RPMI8226 (cell line): Measurements from ENCODE around the gene APBB2.

Source experiments
- DNase-seq: peaks from one replicate; pipeline ENCODE4 v3.0.0-alpha.2; 2015

APBB2 gene

DNA sequence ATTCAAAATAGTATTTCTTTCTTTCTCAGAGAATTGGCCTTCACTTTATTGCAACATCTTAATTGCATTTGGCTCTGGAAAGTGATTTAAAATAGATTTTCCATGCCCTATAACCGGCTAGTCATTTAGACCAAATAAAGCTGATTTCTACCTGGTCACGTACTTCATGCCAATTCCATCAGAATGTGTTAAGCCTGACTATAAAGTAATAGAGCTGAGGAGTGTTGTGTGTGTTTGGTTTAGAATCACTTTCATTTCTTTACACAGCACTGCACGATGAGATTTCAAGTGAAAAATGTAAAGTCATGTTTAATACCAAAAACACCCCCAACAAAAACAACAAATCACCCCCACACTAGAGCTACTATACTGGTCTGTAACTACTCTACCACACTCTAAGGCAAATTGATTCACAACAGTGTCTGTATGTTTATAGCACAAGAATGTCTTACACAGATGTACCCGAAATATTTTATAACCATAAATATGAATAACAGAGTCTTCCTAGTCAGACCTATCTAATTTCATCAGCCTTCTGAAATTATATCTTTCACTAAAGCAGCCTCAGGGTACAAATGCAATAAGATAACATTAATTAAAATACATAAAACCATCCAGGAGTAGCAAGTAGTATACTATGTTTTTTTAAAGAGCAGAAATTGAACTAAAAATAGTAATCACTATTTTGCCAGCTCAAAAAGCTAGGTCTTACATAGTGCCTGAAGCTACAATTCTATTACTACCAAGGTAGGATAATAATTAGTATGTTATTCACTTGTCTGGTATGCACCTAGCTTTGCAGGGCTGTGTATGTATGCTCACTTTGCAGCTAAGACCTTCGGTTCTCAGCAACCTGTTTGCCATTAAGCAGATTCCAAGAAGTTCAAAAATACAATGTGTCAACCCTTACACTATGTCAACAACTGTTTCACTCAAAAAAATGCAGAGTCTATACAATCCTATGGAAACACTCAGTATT, 28.4 kb downstream of the APBB2 start:
- DNase-seq, result no peak

DNA sequence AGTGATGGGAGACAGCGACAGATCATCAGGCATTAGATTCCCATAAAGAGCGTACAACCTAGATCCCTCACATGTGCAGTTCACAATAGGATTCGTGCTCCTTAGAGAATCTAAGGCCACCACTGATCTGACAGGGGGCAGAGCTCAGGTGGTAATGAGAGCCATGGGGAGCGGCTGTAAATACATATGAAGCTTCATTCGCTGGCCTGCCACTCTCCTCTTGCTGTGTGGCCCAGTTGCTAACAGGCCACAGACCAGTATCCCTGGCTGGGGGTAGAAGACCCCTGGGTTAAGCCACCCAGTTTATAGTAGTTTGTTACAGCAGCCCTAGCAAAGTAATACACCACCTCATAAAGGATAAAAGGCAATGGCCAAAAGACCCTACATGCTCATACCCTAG, 30.3 kb downstream of the APBB2 start:
- DNase-seq, result no peak

DNA sequence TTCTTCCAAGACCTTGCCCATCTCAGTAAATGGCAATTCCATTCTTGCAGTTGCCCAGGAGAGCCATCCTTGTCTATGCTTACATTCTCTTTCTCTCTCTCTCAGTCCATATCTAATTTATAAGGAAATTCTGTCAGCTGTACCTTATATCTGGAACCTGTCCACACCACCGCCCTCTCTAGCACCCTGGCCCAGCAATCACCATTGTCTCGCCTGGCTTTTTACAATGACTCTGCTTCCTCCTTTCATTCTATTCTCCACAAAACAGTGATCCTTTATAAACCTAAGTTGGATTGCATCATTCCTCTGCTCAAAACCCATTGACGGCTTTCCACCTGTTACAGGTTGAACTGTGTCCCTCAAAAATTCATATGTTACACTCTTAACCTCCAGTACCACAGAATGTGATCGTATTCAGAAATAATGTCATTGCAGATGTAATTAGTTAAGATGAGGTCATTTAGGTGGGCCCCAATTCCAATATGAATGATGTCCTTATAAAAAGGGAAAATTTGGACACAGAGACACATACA, 31.3 kb downstream of the APBB2 start:
- DNase-seq, result no peak

DNA sequence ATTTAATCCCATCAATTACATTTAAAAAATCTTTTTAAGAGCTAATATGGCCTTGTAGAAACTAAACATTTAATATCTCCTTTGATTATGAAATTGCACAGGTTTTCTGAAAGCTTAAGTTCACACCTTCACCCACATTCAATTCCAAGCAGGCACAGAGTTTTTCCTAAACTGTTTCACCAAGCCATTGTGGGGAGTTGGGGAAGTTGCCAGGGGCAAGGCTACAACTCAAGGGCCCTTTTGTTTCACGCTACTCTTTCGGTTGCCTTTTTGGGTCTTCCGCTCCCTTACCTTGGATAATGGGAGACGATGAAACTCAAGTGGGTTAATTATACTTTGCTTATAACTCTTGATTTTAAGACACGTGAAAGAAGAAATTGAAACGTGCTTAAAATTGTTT, 33.3 kb downstream of the APBB2 start:
- no peak for DNase-seq

DNA sequence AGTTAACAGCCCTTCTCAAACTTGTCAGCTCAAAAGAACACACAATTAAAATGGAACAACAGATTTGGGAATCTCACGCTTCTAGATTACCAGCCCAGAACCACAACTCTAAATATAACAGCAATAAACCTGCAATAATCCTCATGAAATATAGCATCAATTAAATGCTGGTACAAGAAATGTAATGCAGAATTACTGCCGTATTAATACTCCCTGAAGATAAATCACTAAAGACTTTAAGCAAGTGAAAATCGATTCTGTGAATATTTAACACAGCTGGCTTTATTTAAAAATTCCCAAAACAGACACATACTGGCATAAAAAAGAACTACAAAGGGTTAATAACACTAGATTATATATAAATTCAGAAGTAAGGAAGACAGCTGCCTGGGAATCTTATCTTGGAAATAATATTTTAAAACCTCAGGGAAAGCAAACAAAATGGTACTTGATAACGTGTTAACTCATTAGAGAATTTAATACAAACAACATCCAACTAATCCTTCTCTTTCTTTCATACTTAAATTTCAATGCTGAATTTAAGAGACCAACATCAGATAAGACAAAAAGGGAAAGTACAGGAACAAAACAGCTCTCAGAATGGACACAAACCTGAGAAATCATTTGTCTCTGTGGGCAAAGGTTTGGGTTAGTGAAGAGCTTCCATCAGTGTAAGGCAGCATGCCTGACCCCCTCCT, 34.7 kb downstream of the APBB2 start:
- no peak for DNase-seq

DNA sequence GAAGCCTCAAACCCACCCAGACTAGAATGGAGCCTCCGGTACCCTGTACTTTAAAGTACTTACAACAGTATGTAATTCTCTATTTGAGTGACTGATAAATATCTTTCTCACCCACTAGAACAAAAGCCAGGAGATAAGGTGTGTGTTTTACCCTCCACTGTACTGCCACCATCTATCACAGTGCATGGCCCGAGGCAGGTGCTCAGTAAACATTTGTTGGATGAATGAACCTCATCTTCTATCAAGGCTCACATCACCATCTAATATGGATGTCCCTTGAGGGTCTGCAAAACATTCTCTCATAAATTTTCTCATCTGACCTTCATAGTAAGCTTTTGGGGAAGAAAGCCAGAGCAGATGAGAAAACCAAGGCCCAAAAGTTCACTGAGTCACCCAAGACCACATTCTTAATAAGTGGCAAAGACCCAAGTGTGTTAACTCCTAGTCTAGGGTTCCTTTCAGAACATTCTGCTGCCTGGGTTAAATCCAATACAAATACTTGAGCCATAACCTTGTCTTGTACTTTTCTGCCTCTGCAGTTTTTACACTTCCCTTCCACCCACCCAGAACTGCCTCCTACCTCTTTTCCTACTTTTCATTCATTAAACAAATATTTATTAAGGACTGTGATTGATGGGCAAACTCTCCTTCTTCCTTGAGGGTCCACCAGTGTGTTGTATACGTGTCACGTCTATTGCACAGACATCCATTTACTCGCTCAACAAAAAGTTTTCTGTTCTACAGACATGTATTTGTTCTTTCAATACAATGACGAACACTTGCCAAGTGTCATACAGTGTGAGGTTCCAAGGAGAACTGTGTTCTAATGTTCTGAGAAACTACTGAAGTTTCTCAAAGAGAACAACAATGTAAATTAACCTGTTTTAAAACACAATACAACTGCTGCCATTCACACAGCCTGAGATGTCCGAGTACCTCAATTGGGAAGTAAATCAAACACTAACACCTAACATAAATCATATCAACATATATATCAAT, 35.7 kb downstream of the APBB2 start:
- DNase-seq, result peak; percentile 35

DNA sequence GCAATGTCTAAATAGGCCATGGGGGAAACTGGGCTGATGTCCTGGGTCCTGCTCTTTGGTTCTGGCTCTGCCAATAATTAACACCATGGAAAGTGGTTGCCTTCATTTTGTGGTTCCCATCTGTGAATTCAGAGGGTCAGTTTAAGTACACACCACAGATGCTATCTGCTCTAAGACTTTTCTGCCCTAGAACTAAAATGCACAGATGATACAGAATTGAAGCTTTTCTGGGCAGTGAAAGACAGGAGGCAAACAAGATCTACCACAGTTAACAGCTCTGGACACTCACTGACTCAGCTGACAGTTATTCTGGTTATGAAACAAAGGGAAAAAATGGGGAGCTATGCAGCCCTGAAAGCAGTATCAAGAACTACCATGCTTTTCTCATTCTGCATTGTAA, 37.3 kb downstream of the APBB2 start:
- DNase-seq, result peak; percentile 36

DNA sequence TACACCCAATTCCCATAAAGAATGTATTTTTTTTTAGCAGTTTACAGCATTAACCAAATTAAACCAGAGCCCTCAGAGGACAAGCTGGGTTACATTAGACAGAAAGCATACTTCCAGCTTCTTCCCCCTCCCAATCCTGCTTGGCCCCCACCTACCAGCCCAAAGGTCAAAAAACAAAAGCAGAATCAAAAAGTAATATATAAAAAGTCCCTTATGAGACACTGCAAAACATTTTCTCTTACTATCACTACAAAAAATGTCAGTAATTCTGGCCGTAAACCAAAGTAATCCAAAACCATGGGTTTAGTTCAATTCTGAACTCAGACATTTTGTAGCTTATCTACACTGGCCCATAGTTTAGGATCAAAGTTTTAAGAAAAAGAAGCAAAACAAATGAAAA, 38.0 kb downstream of the APBB2 start:
- no peak for DNase-seq

DNA sequence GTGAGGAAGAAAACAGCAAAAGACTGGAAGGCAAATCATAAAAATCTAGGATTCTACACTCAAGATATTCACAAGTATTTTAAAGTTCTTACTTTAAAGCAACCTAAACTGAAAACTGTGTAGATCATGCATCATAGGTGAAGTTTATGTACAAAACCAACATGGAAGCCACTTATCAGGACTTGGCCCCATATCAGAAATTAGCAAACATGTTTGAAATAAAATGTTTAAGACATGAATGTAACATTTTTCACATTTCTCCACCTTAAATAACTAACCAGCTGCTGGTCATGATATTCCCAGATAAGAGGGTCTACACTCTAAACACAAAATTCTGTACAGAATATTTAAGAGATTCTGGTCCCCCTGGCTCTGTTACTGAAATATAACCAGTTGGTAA, 38.5 kb downstream of the APBB2 start:
- no peak for DNase-seq

DNA sequence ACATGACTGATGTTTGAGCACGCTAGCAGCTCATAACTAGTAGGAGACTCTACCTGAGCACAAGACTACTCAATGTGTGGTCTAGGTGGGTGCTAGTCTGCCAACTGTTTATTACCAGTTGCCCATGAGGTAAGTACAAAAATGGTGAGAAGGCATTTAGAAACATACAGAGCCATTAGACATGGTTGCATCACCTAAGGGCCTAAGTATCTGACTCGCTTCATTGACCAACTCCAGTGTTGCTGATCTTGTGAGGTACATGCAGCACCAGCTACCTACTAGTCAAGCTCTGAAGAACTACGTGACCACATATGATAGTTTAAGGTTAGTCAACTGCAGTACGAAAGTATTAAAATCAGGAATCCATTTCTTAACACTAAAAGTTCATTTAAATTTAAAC, 39.9 kb downstream of the APBB2 start:
- DNase-seq, result no peak

DNA sequence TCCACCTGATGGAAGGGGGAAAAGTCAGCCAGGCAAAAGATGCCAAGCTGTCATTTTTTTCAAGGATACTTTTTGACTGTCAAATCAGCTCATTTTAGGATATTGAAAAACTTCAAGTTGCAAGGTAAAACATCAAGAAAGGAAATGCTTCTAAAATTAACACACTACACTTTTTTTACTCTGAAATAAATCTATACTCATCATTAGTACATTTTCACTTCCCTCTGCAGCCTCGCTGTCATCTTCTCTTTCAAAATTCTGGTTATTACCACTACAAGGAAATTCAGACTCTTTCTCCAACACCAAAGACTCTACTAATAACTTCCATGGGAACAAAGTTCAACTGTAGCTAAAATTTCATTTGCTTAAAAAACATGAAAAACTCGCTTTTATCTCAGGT, 41.6 kb downstream of the APBB2 start:
- DNase-seq, result peak; percentile 47

DNA sequence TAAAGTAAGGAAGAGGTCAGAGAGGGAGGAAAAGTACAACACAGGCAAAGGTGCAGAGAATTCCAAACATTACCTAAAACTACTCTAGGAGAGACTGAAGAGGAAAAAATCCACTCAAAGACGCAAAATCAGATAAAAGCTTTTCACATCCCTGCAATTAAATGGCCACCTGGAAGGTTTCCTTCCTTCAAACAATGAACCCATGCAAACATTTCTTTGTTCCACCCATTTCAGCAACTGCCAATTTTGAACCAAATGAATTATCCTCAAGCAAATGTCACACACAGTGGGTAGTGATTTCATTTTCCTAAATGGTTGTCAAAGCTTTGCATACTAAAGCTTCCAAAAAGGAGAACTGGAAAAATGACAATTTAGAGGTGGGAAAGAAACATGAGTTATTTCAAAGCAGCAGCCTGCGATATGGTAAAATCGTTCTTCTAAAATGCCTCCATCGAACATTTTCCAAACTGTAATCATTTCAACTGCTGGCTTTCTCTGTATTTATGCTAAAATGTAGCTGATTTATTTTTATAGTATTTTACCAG, 45.0 kb downstream of the APBB2 start:
- no peak for DNase-seq

DNA sequence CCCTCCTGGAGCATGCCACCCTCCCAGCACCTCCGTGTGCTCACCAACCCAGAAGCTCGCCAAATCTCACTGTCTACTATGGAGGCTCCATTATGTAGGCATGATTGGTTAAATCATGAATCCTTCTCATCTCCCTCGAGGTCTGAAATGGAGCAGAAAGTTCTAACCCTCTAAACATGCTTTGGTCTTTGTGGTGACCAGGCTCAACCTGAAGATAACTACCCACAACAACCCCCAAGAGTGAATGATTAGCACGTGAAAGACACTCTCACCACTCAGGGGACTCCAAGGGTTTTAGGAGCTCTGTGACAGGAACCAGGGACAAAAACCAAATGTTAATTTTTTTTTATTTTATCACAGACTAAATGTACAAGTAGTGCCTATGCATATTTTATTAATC, 47.2 kb downstream of the APBB2 start:
- DNase-seq, result no peak

DNA sequence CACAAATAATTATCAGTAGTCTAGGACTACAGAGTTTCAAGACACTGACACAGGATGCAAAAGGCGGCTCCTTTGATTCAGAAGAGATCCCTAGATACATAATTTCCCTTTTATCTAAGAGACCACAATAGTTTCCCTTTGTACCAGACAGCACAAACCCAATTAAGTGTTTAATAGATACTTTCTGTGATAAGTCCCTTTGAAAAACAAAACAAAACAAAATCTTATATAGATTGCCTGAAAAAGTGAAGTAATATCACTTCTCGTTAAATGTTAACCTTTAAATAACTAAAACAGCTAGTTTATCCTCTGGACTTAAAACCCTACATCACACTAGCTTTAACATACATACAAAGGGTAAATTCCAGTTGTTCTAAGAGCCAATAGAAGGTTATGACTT, 49.9 kb downstream of the APBB2 start:
- no peak for DNase-seq

DNA sequence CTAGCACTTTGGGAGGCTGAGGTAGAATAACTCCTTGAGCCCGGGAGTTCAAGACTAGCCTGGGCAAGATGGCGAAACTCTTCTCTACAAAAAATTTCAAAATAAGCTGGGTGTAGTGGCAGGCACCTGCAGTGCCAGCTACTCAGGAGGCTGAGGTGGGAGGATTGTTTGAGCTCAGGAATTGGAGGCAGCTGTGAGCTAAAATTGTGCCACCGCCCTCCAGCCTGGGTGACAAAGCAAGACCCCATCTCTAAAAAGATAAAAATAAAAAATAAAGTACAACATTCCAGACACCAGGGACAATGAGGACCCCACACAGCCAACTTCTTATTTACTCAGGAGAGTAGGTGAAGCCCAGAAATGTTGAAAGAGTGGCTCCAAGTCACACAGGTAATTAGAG, 53.0 kb downstream of the APBB2 start:
- DNase-seq, result no peak

DNA sequence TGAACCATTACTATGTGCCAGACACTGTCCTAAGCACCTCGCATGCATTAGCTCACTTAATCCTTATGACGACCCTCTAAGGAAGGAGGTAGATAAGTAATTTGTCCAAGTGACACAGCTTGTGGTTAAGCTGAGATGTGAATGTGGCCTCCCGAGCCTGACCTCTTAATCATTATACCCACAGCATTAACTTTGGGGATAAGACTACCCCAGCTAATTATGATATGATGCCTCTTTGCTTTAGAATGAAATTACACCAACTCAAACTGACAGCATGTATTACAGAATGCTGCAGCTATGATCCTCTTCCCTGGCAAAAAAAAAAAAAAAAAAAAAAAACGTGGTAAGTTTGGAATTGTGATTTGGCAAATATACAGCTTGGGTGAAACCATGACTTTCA, 53.5 kb downstream of the APBB2 start:
- no peak for DNase-seq

DNA sequence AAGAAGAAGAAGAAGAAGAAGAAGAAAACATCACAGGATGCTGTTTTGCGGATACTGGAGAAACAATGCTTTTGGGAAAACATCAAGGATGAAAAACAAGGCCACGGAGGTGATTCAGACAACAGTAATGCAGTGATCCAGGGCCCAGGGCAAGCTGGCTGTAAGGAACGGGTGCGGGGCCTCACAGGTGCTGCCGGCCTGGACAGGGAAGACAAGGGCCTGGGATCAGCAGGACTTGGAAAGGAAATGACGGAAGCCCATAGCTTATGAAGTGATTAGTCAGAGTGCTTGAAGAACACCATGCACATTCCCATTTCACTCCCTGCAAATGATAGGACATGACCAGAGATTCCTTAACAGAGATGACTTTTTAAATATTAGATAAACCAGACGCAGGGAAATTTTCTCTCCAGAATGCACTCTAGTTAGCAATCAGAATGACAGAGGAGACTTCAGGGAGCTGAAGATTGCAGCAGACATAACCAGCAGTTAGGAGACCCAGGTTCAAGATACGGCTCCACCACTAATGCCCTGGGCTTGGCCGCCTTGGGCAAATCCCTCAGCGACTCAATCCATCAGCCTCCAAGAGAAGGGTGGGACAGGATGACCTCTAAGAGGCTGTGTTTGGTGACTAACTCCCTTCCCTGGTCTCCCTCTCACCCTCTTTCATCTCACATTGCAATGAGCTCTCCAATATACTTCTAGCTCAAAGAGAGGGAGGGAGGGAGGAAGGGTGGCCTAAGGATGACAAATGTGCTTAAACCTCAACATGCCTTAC, 54.1 kb downstream of the APBB2 start:
- DNase-seq, result no peak

DNA sequence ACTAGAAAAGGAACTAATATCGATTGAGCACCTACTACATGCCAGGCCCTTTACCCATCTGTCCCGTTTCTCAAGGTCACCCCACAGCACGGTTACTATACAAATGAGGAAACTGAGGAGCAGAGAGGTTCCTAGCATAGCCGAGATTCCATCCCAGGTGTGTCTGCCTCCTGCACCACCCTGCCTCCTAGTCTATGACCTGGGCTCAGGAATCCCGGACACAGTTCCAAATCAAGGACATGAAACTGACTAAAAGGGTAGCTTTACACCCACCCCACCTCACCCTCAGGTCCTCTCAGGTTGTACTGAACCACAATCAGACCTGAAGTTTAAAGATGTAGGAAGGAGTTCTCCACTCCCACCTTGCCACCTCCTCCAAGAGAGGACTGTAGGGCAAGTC, 55.6 kb downstream of the APBB2 start:
- DNase-seq, result no peak

DNA sequence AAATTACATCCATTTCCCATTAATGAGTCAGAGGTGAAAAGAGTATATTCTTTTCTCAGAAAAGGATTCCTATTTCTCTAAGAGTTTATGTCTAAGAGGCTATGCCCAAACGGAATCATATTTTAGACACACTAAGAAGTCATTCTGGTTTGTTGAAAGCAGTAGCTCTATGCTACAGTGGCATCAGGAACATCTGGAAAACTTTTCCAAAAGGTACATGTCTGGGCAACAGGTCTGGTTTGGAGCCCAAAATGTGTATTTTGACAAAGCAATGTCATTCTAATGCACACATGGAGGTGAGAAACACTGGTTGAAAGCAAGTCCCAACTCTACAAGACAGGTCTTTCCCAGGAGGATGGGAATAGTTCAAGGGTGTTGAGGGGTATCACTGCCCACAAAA, 56.1 kb downstream of the APBB2 start:
- no peak for DNase-seq

DNA sequence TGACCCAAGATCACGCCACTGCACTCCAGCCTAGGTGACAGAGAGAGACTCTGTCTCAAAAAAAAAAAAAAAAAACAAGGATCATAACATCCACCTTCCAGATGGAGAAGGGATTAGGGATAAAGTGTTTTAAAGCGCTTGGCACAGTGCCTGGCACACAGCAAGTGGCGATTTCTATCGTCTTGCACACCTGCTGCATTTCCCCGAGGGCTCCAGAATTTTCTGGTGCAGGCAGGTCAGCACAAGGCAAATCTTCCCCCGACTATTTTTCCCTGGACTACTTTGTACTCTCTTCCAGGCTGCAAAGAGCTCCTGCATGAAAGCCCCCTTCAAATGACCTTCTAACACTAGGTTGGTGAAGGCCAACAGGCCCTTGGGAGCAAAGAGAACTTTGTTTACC, 57.3 kb downstream of the APBB2 start:
- no peak for DNase-seq

DNA sequence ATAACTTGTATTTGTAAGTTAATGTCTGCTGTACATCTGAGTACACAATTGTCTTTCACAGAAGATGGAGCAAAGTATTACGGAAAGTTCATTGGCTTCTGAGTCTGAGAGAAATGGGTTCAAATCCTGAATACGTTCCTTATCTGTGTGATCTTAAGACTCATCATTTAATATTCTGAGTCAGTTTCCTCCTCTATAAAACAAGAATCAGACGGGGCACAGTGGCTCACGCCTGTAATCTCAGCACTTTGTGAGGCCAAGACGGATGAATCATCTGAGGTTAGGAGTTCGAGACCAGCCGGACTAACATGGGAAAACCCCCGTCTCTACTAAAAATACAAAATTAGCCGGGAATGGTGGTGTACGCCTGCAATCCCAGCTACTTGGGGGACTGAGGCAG, 57.8 kb downstream of the APBB2 start:
- no peak for DNase-seq
